Mesenchymal stem cell (in vitro differentiated cells and primary cell): ENCODE results near the gene UTP11.

Experiments
- DNase-seq: peaks from one replicate; pipeline ENCODE4 v3.0.0-alpha.2; 2013
- H2AFZ ChIP-seq: one replicate; pipeline ENCODE4 v1.6.1; 2013; ENCODE audit warnings: low read depth, mild to moderate bottlenecking, control low read depth, inconsistent platforms, low read length, moderate library complexity
- H2AK5ac ChIP-seq: 2 replicates; pipeline ENCODE4 v1.6.1; 2013; ENCODE audit warnings: low read length, moderate library complexity, mild to moderate bottlenecking, inconsistent platforms; ENCODE audit not compliant: severe bottlenecking
- H2BK120ac ChIP-seq: one replicate; pipeline ENCODE4 v1.6.1; 2013; ENCODE audit warnings: low read depth, mild to moderate bottlenecking, inconsistent platforms, low read length, moderate library complexity
- H2BK12ac ChIP-seq, 2 experiments: one replicate each; pipeline ENCODE4 v1.6.1; 2013; ENCODE audit warnings: inconsistent platforms in 2 of 2, low read length in 2 of 2, mild to moderate bottlenecking in 2 of 2, moderate library complexity in 2 of 2, control low read depth in 1 of 2
- H2BK15ac ChIP-seq: one replicate; pipeline ENCODE4 v1.6.1; 2013; ENCODE audit warnings: mild to moderate bottlenecking, low read depth, inconsistent platforms; ENCODE audit not compliant: poor library complexity, severe bottlenecking
- H2BK5ac ChIP-seq: 2 replicates; pipeline ENCODE4 v1.6.1; 2013; ENCODE audit warnings: low read depth, mild to moderate bottlenecking, low read length, control low read depth, inconsistent platforms; ENCODE audit not compliant: poor library complexity, severe bottlenecking
- H3K14ac ChIP-seq, 2 experiments: one replicate each; pipeline ENCODE4 v1.6.1; 2013; ENCODE audit warnings: inconsistent platforms in 2 of 2, low read length in 2 of 2, control low read depth in 1 of 2, mild to moderate bottlenecking in 1 of 2, moderate library complexity in 1 of 2
- H3K18ac ChIP-seq, 2 experiments: one replicate each; pipeline ENCODE4 v1.6.1; 2013; ENCODE audit warnings: inconsistent platforms in 2 of 2, low read length in 2 of 2, control low read depth in 1 of 2, low read depth in 1 of 2, mild to moderate bottlenecking in 1 of 2
- H3K23ac ChIP-seq, 2 experiments: one replicate each; pipeline ENCODE4 v1.6.1; 2013; ENCODE audit warnings: inconsistent platforms in 2 of 2, low read length in 2 of 2, mild to moderate bottlenecking in 2 of 2, moderate library complexity in 2 of 2, control low read depth in 1 of 2
- H3K27ac ChIP-seq: 2 replicates; pipeline ENCODE4 v1.5.1; 2013; ENCODE audit warnings: mild to moderate bottlenecking, moderate library complexity, low read length, control low read depth, inconsistent platforms; ENCODE audit not compliant: poor library complexity, severe bottlenecking
- H3K27me3 ChIP-seq, 2 experiments: 2 replicates each; pipeline versions ENCODE4 v1.6.1 to v1.7.0; 2013; ENCODE audit warnings: low read length in 2 of 2, mild to moderate bottlenecking in 2 of 2, moderate library complexity in 2 of 2, control low read depth in 1 of 2, inconsistent platforms in 1 of 2; ENCODE audit not compliant: control insufficient read depth in 1 of 2, insufficient read depth in 1 of 2
- H3K36me3 ChIP-seq, 2 experiments: 2 replicates each; pipeline versions ENCODE4 v1.6.1 to v1.7.0; 2013; ENCODE audit warnings: low read length in 2 of 2, control low read depth in 1 of 2, inconsistent platforms in 1 of 2, low read depth in 1 of 2, mild to moderate bottlenecking in 1 of 2; ENCODE audit not compliant: insufficient read depth in 2 of 2, control insufficient read depth in 1 of 2
- H3K4ac ChIP-seq, 2 experiments: one replicate each; pipeline ENCODE4 v1.6.1; 2013; ENCODE audit warnings: inconsistent platforms in 2 of 2, low read length in 2 of 2, mild to moderate bottlenecking in 2 of 2, moderate library complexity in 2 of 2, control low read depth in 1 of 2, low read depth in 1 of 2
- H3K4me1 ChIP-seq: 2 replicates; pipeline ENCODE4 v1.6.1; 2013; ENCODE audit warnings: low read depth, low read length, control low read depth; ENCODE audit not compliant: control insufficient read depth, insufficient read depth
- H3K4me2 ChIP-seq: 2 replicates; pipeline ENCODE4 v1.6.1; 2013; ENCODE audit warnings: low read length, mild to moderate bottlenecking, inconsistent platforms; ENCODE audit not compliant: poor library complexity, severe bottlenecking
- H3K4me3 ChIP-seq, 2 experiments: 2 replicates each; pipeline versions ENCODE4 v1.5.1 to v1.7.0; 2013; ENCODE audit warnings: low read length in 2 of 2, mild to moderate bottlenecking in 2 of 2, control low read depth in 1 of 2, low read depth in 1 of 2; ENCODE audit not compliant: insufficient read depth in 1 of 2
- H3K79me1 ChIP-seq: replicated peaks from 2 replicates; pipeline ENCODE4 v1.6.1; 2013; ENCODE audit warnings: mild to moderate bottlenecking, control low read depth, low read length, inconsistent platforms; ENCODE audit not compliant: poor library complexity, severe bottlenecking
- H3K9ac ChIP-seq: 2 replicates; pipeline ENCODE4 v1.7.0; 2013; ENCODE audit warnings: mild to moderate bottlenecking, low read length, moderate library complexity
- H3K9me3 ChIP-seq: 2 replicates; pipeline ENCODE4 v1.7.0; 2013; ENCODE audit warnings: mild to moderate bottlenecking, low read length; ENCODE audit not compliant: control insufficient read depth
- H4K8ac ChIP-seq: one replicate; pipeline ENCODE4 v1.6.1; 2013; ENCODE audit warnings: inconsistent platforms, mild to moderate bottlenecking, low read length, moderate library complexity
- H4K91ac ChIP-seq: one replicate; pipeline ENCODE4 v1.6.1; 2013; ENCODE audit warnings: mild to moderate bottlenecking, low read length, inconsistent platforms
- WGBS: methylation state at CpG from one replicate; pipeline ENCODE4 v1.1.7; 2013; ENCODE audit warnings: mixed read lengths; 5-methylcytosine and 5-hydroxymethylcytosine counted together

UTP11 gene

GRCh38 chr1:38063616-38064015, 51.1 kb downstream of the UTP11 start:
- Histone ChIP-seq H2AFZ (no peak overlapping the region), H2AK5ac (no peak overlapping the region), H2BK120ac (no peak overlapping the region), H3K9ac (no peak overlapping the region), H3K4me1 (peaks cover 14% of the 10 kb centered on the region), H3K4ac (no peak overlapping the region), H3K79me1 (no peaks in the 10 kb centered on the region), H3K23ac (no peak overlapping the region), H2BK5ac (no peak overlapping the region), H3K27me3 (peaks cover 37 to 39% of the 10 kb centered on the region in 2 experiments), H3K27ac (no peak overlapping the region), H2BK15ac (no peak overlapping the region), H4K8ac (no peak overlapping the region), H2BK12ac (no peak overlapping the region), H3K36me3 (no peaks in the 10 kb centered on the region), H3K9me3 (no peaks in the 10 kb centered on the region), H3K18ac (no peak overlapping the region), H4K91ac (no peak overlapping the region), H3K14ac (no peak overlapping the region), H3K4me2 (no peak overlapping the region), H3K4me3 (no peak overlapping the region)
- WGBS = 78% methylated on average over 4 of the region's 5 CpGs
- DNase-seq = no peak

GRCh38 chr1:38064197-38064903, 51.8 kb downstream of the UTP11 start:
- peak; percentile 32 for DNase-seq
- H3K14ac ChIP-seq = no peak overlapping the region
- H3K9ac ChIP-seq = no peak overlapping the region
- no peak overlapping the region for H2BK15ac ChIP-seq
- no peak overlapping the region for H2BK5ac ChIP-seq
- no peak overlapping the region for H3K18ac ChIP-seq
- H2BK120ac ChIP-seq = no peak overlapping the region
- H3K23ac ChIP-seq = no peak overlapping the region
- H3K4me2 ChIP-seq = no peak overlapping the region
- H3K9me3 ChIP-seq = no peaks in the 10 kb centered on the region
- H3K4me3 ChIP-seq = peak overlapping the region in 1 of 2 experiments; percentile 27
- peaks cover 14% of the 10 kb centered on the region for H3K4me1 ChIP-seq
- H3K27me3 ChIP-seq = peaks cover 34 to 46% of the 10 kb centered on the region in 2 experiments
- H4K8ac ChIP-seq = no peak overlapping the region
- no peak overlapping the region for H3K4ac ChIP-seq
- H4K91ac ChIP-seq = no peak overlapping the region
- H2BK12ac ChIP-seq = no peak overlapping the region
- H2AK5ac ChIP-seq = no peak overlapping the region
- H3K36me3 ChIP-seq = no peaks in the 10 kb centered on the region
- 29% methylated on average over 10 of the region's 11 CpGs for WGBS
- H3K27ac ChIP-seq = no peak overlapping the region
- H2AFZ ChIP-seq = no peak overlapping the region
- no peaks in the 10 kb centered on the region for H3K79me1 ChIP-seq

- Histone ChIP-seq H3K4me3 (no peak overlapping the region), H3K14ac (no peak overlapping the region), H3K79me1 (no peaks in the 10 kb centered on the region), H2AK5ac (no peak overlapping the region), H2BK120ac (no peak overlapping the region), H3K27ac (no peak overlapping the region), H2BK15ac (no peak overlapping the region), H4K8ac (no peak overlapping the region), H3K27me3 (peaks cover 64 to 70% of the 10 kb centered on the region in 2 experiments), H3K9me3 (no peaks in the 10 kb centered on the region), H3K36me3 (no peaks in the 10 kb centered on the region), H3K4me2 (no peak overlapping the region), H3K23ac (no peak overlapping the region), H4K91ac (no peak overlapping the region), H3K4me1 (peaks cover 15% of the 10 kb centered on the region), H2BK5ac (no peak overlapping the region), H3K18ac (no peak overlapping the region), H2BK12ac (no peak overlapping the region), H2AFZ (no peak overlapping the region), H3K9ac (no peak overlapping the region), H3K4ac (no peak overlapping the region)
- DNase-seq = no peak
- 74% methylated on average over 14 of the region's 14 CpGs for WGBS
Measured at GRCh38 chr1:38068220-38068979, 55.9 kb downstream of the UTP11 start.

GRCh38 chr1:38068980-38069340, 56.4 kb downstream of the UTP11 start:
- Histone ChIP-seq H3K14ac (no peak overlapping the region), H3K4ac (no peak overlapping the region), H3K4me3 (no peak overlapping the region), H3K4me2 (no peak overlapping the region), H3K9ac (no peak overlapping the region), H2AK5ac (no peak overlapping the region), H3K18ac (no peak overlapping the region), H3K27ac (no peak overlapping the region), H2BK15ac (no peak overlapping the region), H2AFZ (no peak overlapping the region), H4K91ac (no peak overlapping the region), H2BK12ac (no peak overlapping the region), H3K36me3 (no peaks in the 10 kb centered on the region), H2BK120ac (no peak overlapping the region), H2BK5ac (no peak overlapping the region), H3K27me3 (peaks cover 69 to 75% of the 10 kb centered on the region in 2 experiments), H3K79me1 (no peaks in the 10 kb centered on the region), H3K23ac (no peak overlapping the region), H4K8ac (no peak overlapping the region), H3K4me1 (peaks cover 14% of the 10 kb centered on the region), H3K9me3 (no peaks in the 10 kb centered on the region)
- DNase-seq = no peak
- 77% methylated on average over 3 of the region's 3 CpGs for WGBS
